ENCODE data around the gene TGIF1. TPM values are rescaled to one million over a fixed set of nuclear protein-coding genes. Genes with fewer than 3 reads are reported as not detected.

Gene TGIF1
- total RNA-seq, 2 experiments from 2014 or later = 40.9 to 69.0 TPM

DNA sequence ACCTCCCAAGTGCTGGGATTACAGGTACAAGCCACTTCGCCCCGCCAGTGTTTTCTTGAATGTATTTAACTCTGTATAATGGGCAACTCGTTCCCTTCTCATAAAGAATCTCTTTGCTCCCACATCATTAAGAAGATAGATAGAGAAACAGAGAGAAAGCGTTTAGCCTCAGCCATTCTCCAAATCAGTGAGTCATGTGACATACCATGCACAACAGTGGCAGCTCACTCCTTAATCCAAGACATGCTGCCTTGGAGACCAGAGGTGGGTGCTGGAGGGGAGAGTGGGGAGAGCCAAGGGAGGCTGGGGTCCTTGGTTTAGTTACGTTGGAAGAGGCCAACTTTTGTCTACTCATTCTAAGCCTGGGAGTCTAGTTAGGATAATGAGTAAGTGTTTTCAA lies 54.7 kb downstream of the TGIF1 start:
- TF ChIP-seq EZH2phosphoT487 (IDR thresholded peaks at IDR 0.05; ENCODE audit: borderline replicate concordance, low read depth, low read length) = no peak
- TF ChIP-seq, protein P1, sequence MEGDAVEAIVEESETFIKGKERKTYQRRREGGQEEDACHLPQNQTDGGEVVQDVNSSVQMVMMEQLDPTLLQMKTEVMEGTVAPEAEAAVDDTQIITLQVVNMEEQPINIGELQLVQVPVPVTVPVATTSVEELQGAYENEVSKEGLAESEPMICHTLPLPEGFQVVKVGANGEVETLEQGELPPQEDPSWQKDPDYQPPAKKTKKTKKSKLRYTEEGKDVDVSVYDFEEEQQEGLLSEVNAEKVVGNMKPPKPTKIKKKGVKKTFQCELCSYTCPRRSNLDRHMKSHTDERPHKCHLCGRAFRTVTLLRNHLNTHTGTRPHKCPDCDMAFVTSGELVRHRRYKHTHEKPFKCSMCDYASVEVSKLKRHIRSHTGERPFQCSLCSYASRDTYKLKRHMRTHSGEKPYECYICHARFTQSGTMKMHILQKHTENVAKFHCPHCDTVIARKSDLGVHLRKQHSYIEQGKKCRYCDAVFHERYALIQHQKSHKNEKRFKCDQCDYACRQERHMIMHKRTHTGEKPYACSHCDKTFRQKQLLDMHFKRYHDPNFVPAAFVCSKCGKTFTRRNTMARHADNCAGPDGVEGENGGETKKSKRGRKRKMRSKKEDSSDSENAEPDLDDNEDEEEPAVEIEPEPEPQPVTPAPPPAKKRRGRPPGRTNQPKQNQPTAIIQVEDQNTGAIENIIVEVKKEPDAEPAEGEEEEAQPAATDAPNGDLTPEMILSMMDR (conservative IDR thresholded peaks at IDR 0.05; ENCODE audit: low read length) = no peak
- H3K36me3 ChIP-seq (ENCODE audit: insufficient read depth, low read length) = no peaks in the 10 kb centered on the region; the same call in 1 of the 2 replicates
- H3K4me3 ChIP-seq (ENCODE audit: low read depth, low read length, poor library complexity, severe bottlenecking) = no peak overlapping the region
- H3K4me2 ChIP-seq (ENCODE audit: low read length) = no peak overlapping the region
- H3K27ac ChIP-seq (ENCODE audit: low read depth, low read length, poor library complexity, severe bottlenecking) = no peak overlapping the region
- no peak overlapping the region for H2AFZ ChIP-seq (ENCODE audit: low read length)
- BruUV-seq (replicated peaks) = no TSS peak
- DNase-seq (ENCODE audit: low spot score) = no peak
- H3K4me1 ChIP-seq (ENCODE audit: insufficient read depth, low read length, poor library complexity, severe bottlenecking) = peaks cover 6% of the 10 kb centered on the region
- H3K9me3 ChIP-seq (ENCODE audit: low read length) = no peaks in the 10 kb centered on the region
- H4K20me1 ChIP-seq (ENCODE audit: insufficient read depth, low read length) = no peaks in the 10 kb centered on the region
- H3K79me2 ChIP-seq (ENCODE audit: insufficient read depth, low read depth, low read length) = peaks cover 19% of the 10 kb centered on the region
- ChIA-PET POLR2A (interaction anchor here (1.1 kb wide), 2 partner anchors 18 to 80 kb away, joined by 3 read pairs; no protein-coding TSS in a partner anchor), CTCF (ENCODE audit: unreplicated experiment) (no interaction called here)
- intact Hi-C loops (cut with micrococcal nuclease; ENCODE audit: unreplicated experiment) = no loop called here
- H3K9me2 ChIP-seq (ENCODE audit: insufficient read depth, low read length) = no peaks in the 10 kb centered on the region

DNA sequence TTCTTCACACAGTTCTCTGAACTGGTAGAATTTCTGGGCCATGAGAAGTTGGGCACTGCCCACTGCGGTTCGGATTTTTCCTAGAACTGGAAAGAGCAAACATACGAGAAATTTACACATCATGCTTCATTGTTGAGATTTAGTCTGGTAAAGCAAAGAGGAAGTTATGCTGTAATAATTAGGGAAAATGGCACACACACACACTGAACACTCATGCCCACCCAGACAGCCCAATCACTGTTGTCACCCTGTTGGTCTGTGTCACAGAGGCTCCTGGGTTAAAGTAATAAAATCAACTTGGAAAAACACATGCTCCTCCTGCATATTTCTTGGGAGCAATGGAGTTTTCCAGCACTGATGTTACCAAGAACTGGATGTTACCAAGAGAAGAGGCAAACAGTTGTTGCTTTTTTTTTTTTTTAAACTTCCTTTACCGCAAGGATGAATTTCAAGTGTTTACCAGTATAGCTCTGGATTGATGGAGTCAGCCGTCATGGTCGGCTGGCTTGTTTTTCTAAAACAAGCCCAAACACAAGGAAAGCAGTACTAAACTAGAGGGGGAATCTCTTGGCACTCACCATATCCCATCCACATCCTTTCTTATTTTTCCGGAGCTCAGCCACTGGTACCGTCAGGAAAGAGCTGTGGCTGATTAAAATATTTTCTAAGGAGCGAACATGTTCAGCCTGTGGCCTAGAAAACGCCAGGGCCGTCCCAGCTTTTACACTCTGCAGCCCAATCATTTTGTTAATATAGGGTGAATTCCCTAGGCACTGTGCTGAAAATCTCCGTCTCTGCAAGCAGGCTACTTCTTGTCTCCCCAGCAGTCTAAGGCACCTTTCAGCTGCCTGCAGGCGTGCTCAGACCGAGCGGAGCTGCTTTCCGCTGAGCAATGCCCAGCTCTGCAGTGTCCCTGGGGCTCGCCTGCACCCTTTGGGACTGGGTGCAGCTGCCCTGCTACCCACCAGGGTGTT lies 58.9 kb downstream of the TGIF1 start:
- Histone ChIP-seq H3K27ac (ENCODE audit: low read depth, low read length, poor library complexity, severe bottlenecking) (no peak overlapping the region), H4K20me1 (ENCODE audit: insufficient read depth, low read length) (no peaks in the 10 kb centered on the region), H3K4me1 (ENCODE audit: insufficient read depth, low read length, poor library complexity, severe bottlenecking) (peaks cover 7% of the 10 kb centered on the region), H3K4me2 (ENCODE audit: low read length) (no peak overlapping the region), H3K79me2 (ENCODE audit: insufficient read depth, low read depth, low read length) (no peaks in the 10 kb centered on the region), H3K4me3 (ENCODE audit: low read depth, low read length, poor library complexity, severe bottlenecking) (no peak overlapping the region), H2AFZ (ENCODE audit: low read length) (no peak overlapping the region), H3K9me2 (ENCODE audit: insufficient read depth, low read length) (no peaks in the 10 kb centered on the region), H3K9me3 (ENCODE audit: low read length) (no peaks in the 10 kb centered on the region), H3K36me3 (ENCODE audit: insufficient read depth, low read length) (0 out of 2 replicates have a peak, but pooled peaks cover 6% of the 10 kb centered on the region)
- ChIA-PET CTCF (ENCODE audit: unreplicated experiment) (no interaction called here), POLR2A (interaction anchor here (0.6 to 2.3 kb wide), 6 partner anchors 12 to 56 kb away, joined by 3 to 6 read pairs (median 3); no protein-coding TSS in a partner anchor)
- TF ChIP-seq, protein P1 (conservative IDR thresholded peaks at IDR 0.05; ENCODE audit: low read length) = no peak
- no peak for TF ChIP-seq EZH2phosphoT487 (IDR thresholded peaks at IDR 0.05; ENCODE audit: borderline replicate concordance, low read depth, low read length)
- no TSS peak for BruUV-seq (replicated peaks)
- DNase-seq (ENCODE audit: low spot score) = no peak
- intact Hi-C loops (cut with micrococcal nuclease; ENCODE audit: unreplicated experiment) = no loop called here

Other genes with a start within 250 kb of the TGIF1 start
- gene MYOM1, start 230.2 kb upstream of the TGIF1 start, total RNA-seq (2014; rRNA removed; shearing (Covaris generic)) = 3.8 and 5.7 TPM in 2 replicates
- gene MYOM1, start 230.2 kb upstream of the TGIF1 start, total RNA-seq (2022) = 2.3 and 2.4 TPM in 2 replicates
- 377 and 423 TPM in 2 replicates for gene MYL12A, start 202.4 kb upstream of the TGIF1 start, total RNA-seq (2014; rRNA removed; shearing (Covaris generic))
- 301 TPM in 2 replicates for gene MYL12A, start 202.4 kb upstream of the TGIF1 start, total RNA-seq (2022)
- 240 and 260 TPM in 2 replicates for gene MYL12B, start 188.0 kb upstream of the TGIF1 start, total RNA-seq (2014; rRNA removed; shearing (Covaris generic))
- 222 and 230 TPM in 2 replicates for gene MYL12B, start 188.0 kb upstream of the TGIF1 start, total RNA-seq (2022)